ENCODE data around the gene HOXD4.

Gene HOXD4

GRCh38 chr2:176164611-176165369 lies 13.4 kb downstream of the HOXD4 start:
- H3K9me3 ChIP-seq (replicated peaks; ENCODE audit: low read length), result no peaks in the 10 kb centered on the region
- H3K4me3 ChIP-seq (ENCODE audit: low read length), result no peak overlapping the region
- no peak overlapping the region for H3K9ac ChIP-seq (ENCODE audit: low read depth, low read length)
- peaks cover 72% of the 10 kb centered on the region for H3K27me3 ChIP-seq (ENCODE audit: control insufficient read depth, insufficient read depth, low read length)
- H3K36me3 ChIP-seq (ENCODE audit: insufficient read depth, low read length), result no peaks in the 10 kb centered on the region
- no peak overlapping the region for H3K4me2 ChIP-seq (ENCODE audit: low read length)
- peaks cover 10% of the 10 kb centered on the region for H3K4me1 ChIP-seq (ENCODE audit: control insufficient read depth, insufficient read depth, low read length)

GRCh38 chr2:176165370-176166050 lies 14.2 kb downstream of the HOXD4 start:
- Histone ChIP-seq H3K4me1 (ENCODE audit: control insufficient read depth, insufficient read depth, low read length) (peaks cover 10% of the 10 kb centered on the region), H3K36me3 (ENCODE audit: insufficient read depth, low read length) (no peaks in the 10 kb centered on the region), H3K9ac (ENCODE audit: low read depth, low read length) (no peak overlapping the region), H3K9me3 (replicated peaks; ENCODE audit: low read length) (no peaks in the 10 kb centered on the region), H3K4me2 (ENCODE audit: low read length) (no peak overlapping the region), H3K4me3 (ENCODE audit: low read length) (no peak overlapping the region), H3K27me3 (ENCODE audit: control insufficient read depth, insufficient read depth, low read length) (peaks cover 71% of the 10 kb centered on the region)

- Histone ChIP-seq H3K4me1 (ENCODE audit: control insufficient read depth, insufficient read depth, low read length) (peaks cover 10% of the 10 kb centered on the region), H3K9me3 (replicated peaks; ENCODE audit: low read length) (no peaks in the 10 kb centered on the region), H3K36me3 (ENCODE audit: insufficient read depth, low read length) (no peaks in the 10 kb centered on the region), H3K9ac (ENCODE audit: low read depth, low read length) (no peak overlapping the region), H3K4me2 (ENCODE audit: low read length) (no peak overlapping the region), H3K4me3 (ENCODE audit: low read length) (no peak overlapping the region), H3K27me3 (ENCODE audit: control insufficient read depth, insufficient read depth, low read length) (peaks cover 69% of the 10 kb centered on the region)
Measured at GRCh38 chr2:176166272-176166671, 14.9 kb downstream of the HOXD4 start.

GRCh38 chr2:176167398-176167797 lies 16.0 kb downstream of the HOXD4 start:
- Histone ChIP-seq H3K4me3 (ENCODE audit: low read length) (no peak overlapping the region), H3K27me3 (ENCODE audit: control insufficient read depth, insufficient read depth, low read length) (peaks cover 63% of the 10 kb centered on the region), H3K4me2 (ENCODE audit: low read length) (no peak overlapping the region), H3K36me3 (ENCODE audit: insufficient read depth, low read length) (no peaks in the 10 kb centered on the region), H3K9me3 (replicated peaks; ENCODE audit: low read length) (no peaks in the 10 kb centered on the region), H3K9ac (ENCODE audit: low read depth, low read length) (no peak overlapping the region), H3K4me1 (ENCODE audit: control insufficient read depth, insufficient read depth, low read length) (peaks cover 7% of the 10 kb centered on the region)

- Histone ChIP-seq H3K4me3 (ENCODE audit: low read length) (no peak overlapping the region), H3K4me1 (ENCODE audit: control insufficient read depth, insufficient read depth, low read length) (peaks cover 7% of the 10 kb centered on the region), H3K9ac (ENCODE audit: low read depth, low read length) (no peak overlapping the region), H3K36me3 (ENCODE audit: insufficient read depth, low read length) (no peaks in the 10 kb centered on the region), H3K4me2 (ENCODE audit: low read length) (no peak overlapping the region), H3K27me3 (ENCODE audit: control insufficient read depth, insufficient read depth, low read length) (peaks cover 64% of the 10 kb centered on the region), H3K9me3 (replicated peaks; ENCODE audit: low read length) (no peaks in the 10 kb centered on the region)
Measured at GRCh38 chr2:176169181-176169580, 17.8 kb downstream of the HOXD4 start.

- no peak overlapping the region for H3K4me3 ChIP-seq (ENCODE audit: low read length)
- no peak overlapping the region for H3K4me2 ChIP-seq (ENCODE audit: low read length)
- no peaks in the 10 kb centered on the region for H3K36me3 ChIP-seq (ENCODE audit: insufficient read depth, low read length)
- H3K9ac ChIP-seq (ENCODE audit: low read depth, low read length), result no peak overlapping the region
- no peaks in the 10 kb centered on the region for H3K9me3 ChIP-seq (replicated peaks; ENCODE audit: low read length)
- H3K27me3 ChIP-seq (ENCODE audit: control insufficient read depth, insufficient read depth, low read length), result peaks cover 62% of the 10 kb centered on the region
- H3K4me1 ChIP-seq (ENCODE audit: control insufficient read depth, insufficient read depth, low read length), result peaks cover 4% of the 10 kb centered on the region
Measured at GRCh38 chr2:176169711-176170110, 18.4 kb downstream of the HOXD4 start.

- no peaks in the 10 kb centered on the region for H3K9me3 ChIP-seq (replicated peaks; ENCODE audit: low read length)
- H3K36me3 ChIP-seq (ENCODE audit: insufficient read depth, low read length), result no peaks in the 10 kb centered on the region
- H3K4me3 ChIP-seq (ENCODE audit: low read length), result no peak overlapping the region
- H3K27me3 ChIP-seq (ENCODE audit: control insufficient read depth, insufficient read depth, low read length), result peaks cover 56% of the 10 kb centered on the region
- H3K9ac ChIP-seq (ENCODE audit: low read depth, low read length), result no peak overlapping the region
- no peak overlapping the region for H3K4me2 ChIP-seq (ENCODE audit: low read length)
- no peaks in the 10 kb centered on the region for H3K4me1 ChIP-seq (ENCODE audit: control insufficient read depth, insufficient read depth, low read length)
Measured at GRCh38 chr2:176170602-176171305, 19.4 kb downstream of the HOXD4 start.

GRCh38 chr2:176171351-176172006 lies 20.1 kb downstream of the HOXD4 start:
- Histone ChIP-seq H3K4me3 (ENCODE audit: low read length) (no peak overlapping the region), H3K36me3 (ENCODE audit: insufficient read depth, low read length) (no peaks in the 10 kb centered on the region), H3K4me1 (ENCODE audit: control insufficient read depth, insufficient read depth, low read length) (no peaks in the 10 kb centered on the region), H3K9me3 (replicated peaks; ENCODE audit: low read length) (no peaks in the 10 kb centered on the region), H3K9ac (ENCODE audit: low read depth, low read length) (no peak overlapping the region), H3K27me3 (ENCODE audit: control insufficient read depth, insufficient read depth, low read length) (peaks cover 57% of the 10 kb centered on the region), H3K4me2 (ENCODE audit: low read length) (no peak overlapping the region)

- Histone ChIP-seq H3K4me2 (ENCODE audit: low read length) (no peak overlapping the region), H3K9me3 (replicated peaks; ENCODE audit: low read length) (no peaks in the 10 kb centered on the region), H3K4me1 (ENCODE audit: control insufficient read depth, insufficient read depth, low read length) (no peaks in the 10 kb centered on the region), H3K27me3 (ENCODE audit: control insufficient read depth, insufficient read depth, low read length) (peaks cover 61% of the 10 kb centered on the region), H3K36me3 (ENCODE audit: insufficient read depth, low read length) (no peaks in the 10 kb centered on the region), H3K4me3 (ENCODE audit: low read length) (no peak overlapping the region), H3K9ac (ENCODE audit: low read depth, low read length) (no peak overlapping the region)
Measured at GRCh38 chr2:176172007-176172894, 20.9 kb downstream of the HOXD4 start.

GRCh38 chr2:176172895-176173566 lies 21.7 kb downstream of the HOXD4 start:
- no peaks in the 10 kb centered on the region for H3K36me3 ChIP-seq (ENCODE audit: insufficient read depth, low read length)
- H3K4me3 ChIP-seq (ENCODE audit: low read length), result no peak overlapping the region
- no peaks in the 10 kb centered on the region for H3K9me3 ChIP-seq (replicated peaks; ENCODE audit: low read length)
- H3K9ac ChIP-seq (ENCODE audit: low read depth, low read length), result no peak overlapping the region
- H3K27me3 ChIP-seq (ENCODE audit: control insufficient read depth, insufficient read depth, low read length), result peaks cover 64% of the 10 kb centered on the region
- no peak overlapping the region for H3K4me2 ChIP-seq (ENCODE audit: low read length)
- H3K4me1 ChIP-seq (ENCODE audit: control insufficient read depth, insufficient read depth, low read length), result no peaks in the 10 kb centered on the region

Measured in skeletal muscle satellite cell (primary cell).